GM23338 (cell line): ENCODE measurements around the gene GGA2. TPM values are rescaled to one million over a fixed set of nuclear protein-coding genes. Genes with fewer than 3 reads are reported as not detected.
"Not testable (repeated sequence)": the region's sequence is repeated elsewhere in the genome, so short reads cannot be mapped to it uniquely, and the experiment has no call there.

Source experiments
- ATAC-seq: fragments of 200-7000 bp; cut with Tn5 transposase; 3 replicates; pipeline ENCODE4 v1.9.1; 2020
- DNase-seq: peaks from one replicate; pipeline ENCODE4 v3.0.0-alpha.2; 2015; ENCODE audit warnings: low spot score
- H2AFZ ChIP-seq: fragments of 200-600 bp; sonication (generic); 2 replicates; pipeline ENCODE4 v1.8.0; 2016; ENCODE audit warnings: antibody characterized with exemption, mild to moderate bottlenecking, moderate library complexity
- H3F3A ChIP-seq: fragments of 200-600 bp; sonication (generic); replicated peaks from 2 replicates; pipeline ENCODE4 v1.8.0; 2017; ENCODE audit warnings: antibody characterized with exemption, mixed run types, low read depth
- H3K27ac ChIP-seq: fragments of 200-600 bp; sonication (generic); 2 replicates; pipeline ENCODE4 v1.6.1; 2016; ENCODE audit warnings: low read depth
- H3K27me3 ChIP-seq: fragments of 200-600 bp; sonication (generic); 2 replicates; pipeline ENCODE4 v1.8.0; 2016; ENCODE audit warnings: mild to moderate bottlenecking, mixed run types, moderate library complexity; ENCODE audit not compliant: insufficient read depth
- H3K36me3 ChIP-seq: fragments of 200-600 bp; sonication (generic); 2 replicates; pipeline ENCODE4 v1.8.0; 2016; ENCODE audit warnings: mild to moderate bottlenecking; ENCODE audit not compliant: insufficient read depth
- H3K4me1 ChIP-seq: fragments of 200-600 bp; sonication (generic); 2 replicates; pipeline ENCODE4 v1.8.0; 2016; ENCODE audit warnings: mild to moderate bottlenecking, moderate library complexity; ENCODE audit not compliant: insufficient read depth
- H3K4me2 ChIP-seq: fragments of 200-600 bp; sonication (generic); 2 replicates; pipeline ENCODE4 v1.7.1; 2017; ENCODE audit warnings: mixed run types
- H3K4me3 ChIP-seq: fragments of 200-600 bp; sonication (generic); 2 replicates; pipeline ENCODE4 v1.6.1; 2016; ENCODE audit warnings: mixed run types
- H3K79me2 ChIP-seq: fragments of 200-600 bp; sonication (generic); replicated peaks from 2 replicates; pipeline ENCODE4 v1.8.0; 2017; ENCODE audit warnings: mild to moderate bottlenecking; ENCODE audit not compliant: insufficient read depth
- H3K9me2 ChIP-seq: fragments of 200-600 bp; sonication (generic); 2 replicates; pipeline ENCODE4 v1.8.0; 2017; ENCODE audit not compliant: insufficient read depth
- H4K20me1 ChIP-seq: fragments of 200-600 bp; sonication (generic); replicated peaks from 2 replicates; pipeline ENCODE4 v1.8.0; 2017; ENCODE audit warnings: mild to moderate bottlenecking; ENCODE audit not compliant: insufficient read depth
- H3K27ac Mint-ChIP-seq: 2 replicates; pipeline ENCODE4 v1.8.0; 2020; ENCODE audit warnings: inconsistent platforms, mild to moderate bottlenecking, moderate library complexity, mixed read lengths
- H3K27me3 Mint-ChIP-seq: 3 replicates; pipeline ENCODE4 v1.8.0; 2022; ENCODE audit warnings: low read depth, mild to moderate bottlenecking, moderate library complexity, mixed read lengths, inconsistent platforms; ENCODE audit not compliant: insufficient read depth, poor library complexity
- H3K36me3 Mint-ChIP-seq: 3 replicates; pipeline ENCODE4 v1.8.0; 2021; ENCODE audit warnings: low read depth, mild to moderate bottlenecking, inconsistent platforms, moderate library complexity, mixed read lengths
- H3K4me1 Mint-ChIP-seq: 3 replicates; pipeline ENCODE4 v1.8.0; 2020; ENCODE audit warnings: mild to moderate bottlenecking, inconsistent platforms, mixed read lengths
- H3K4me3 Mint-ChIP-seq: 3 replicates; pipeline ENCODE4 v1.8.0; 2021; ENCODE audit warnings: moderate library complexity, mild to moderate bottlenecking, inconsistent platforms, mixed read lengths
- H3K9me3 Mint-ChIP-seq: 3 replicates; pipeline ENCODE4 v1.8.0; 2020; ENCODE audit warnings: moderate library complexity, mild to moderate bottlenecking, inconsistent platforms, mixed read lengths
- CREB1 ChIP-seq: fragments of 250-450 bp; sonication (Bioruptor Pico); IDR thresholded peaks from 2 replicates; pipeline ENCODE4 v1.5.0; 2020; ENCODE audit warnings: low read depth, mild to moderate bottlenecking, moderate library complexity
- CTCF ChIP-seq, 2 experiments: fragments of 200-600 bp in 1 of 2; sonication (generic) in 1 of 2; conservative IDR thresholded peaks; 2 replicates each; pipeline versions ENCODE4 v1.5.1 to v1.6.1; 2016 to 2017; ENCODE audit warnings: antibody characterized with exemption in 2 of 2, low read depth in 2 of 2, mild to moderate bottlenecking in 2 of 2, moderate library complexity in 1 of 2
- ETS1 ChIP-seq: IDR thresholded peaks from 2 replicates; pipeline ENCODE4 v1.6.1; 2016; ENCODE audit warnings: antibody characterized with exemption
- EZH2phosphoT487 ChIP-seq: fragments of 200-600 bp; sonication (generic); IDR thresholded peaks from one replicate; pipeline ENCODE4 v1.8.1; 2018; ENCODE audit warnings: antibody characterized with exemption; ENCODE audit not compliant: unreplicated experiment
- JUNB ChIP-seq: IDR thresholded peaks from one replicate; pipeline ENCODE4 v1.6.1; 2016; ENCODE audit warnings: antibody characterized with exemption; ENCODE audit not compliant: unreplicated experiment
- NANOG ChIP-seq: IDR thresholded peaks from 2 replicates; pipeline ENCODE4 v1.6.1; 2016; ENCODE audit warnings: antibody characterized with exemption, borderline replicate concordance
- POLR2AphosphoS5 ChIP-seq: IDR thresholded peaks from 2 replicates; pipeline ENCODE4 v1.6.1; 2016; ENCODE audit warnings: antibody characterized with exemption, low read depth
- REST ChIP-seq: IDR thresholded peaks from one replicate; pipeline ENCODE4 v1.6.1; 2018; ENCODE audit warnings: antibody characterized with exemption; ENCODE audit not compliant: unreplicated experiment
- ZNF114 ChIP-seq: fragments of 250-450 bp; sonication (Bioruptor Pico); IDR thresholded peaks from 2 replicates; pipeline ENCODE4 v1.5.0; 2020; ENCODE audit warnings: mild to moderate bottlenecking, moderate library complexity
- ZNF331 ChIP-seq: fragments of 250-450 bp; sonication (Bioruptor Pico); IDR thresholded peaks from 2 replicates; pipeline ENCODE4 v1.5.0; 2020; ENCODE audit warnings: low read depth, mild to moderate bottlenecking, moderate library complexity
- ZNF462 ChIP-seq: fragments of 250-450 bp; sonication (Bioruptor Pico); IDR thresholded peaks from 2 replicates; pipeline ENCODE4 v1.5.0; 2020; ENCODE audit warnings: mild to moderate bottlenecking, moderate library complexity
- polyA plus RNA-seq: library from polyadenylated mRNA; unstranded; fragments of >200 nt; fragmentation: Nextera tagmentation; extraction: Ambion mirVana; gene quantifications from 2 replicates; pipeline ENCODE4 v1.2.1, GENCODE V29; 2016
- total RNA-seq: library from RNA; depleted of rRNA; stranded (reverse); fragments of >200 nt; shearing (Covaris generic); gene quantifications from 2 replicates; pipeline ENCODE4 v1.2.3, GENCODE V29; 2014

Gene GGA2
- total and polyA plus RNA-seq, 2 experiments from 2014 or later, result 40.3 to 76.6 TPM

- peaks cover 17% of the 10 kb centered on the region for H3K36me3 Mint-ChIP-seq
- H3K27ac Mint-ChIP-seq, result no peak overlapping the region
- Histone ChIP-seq H4K20me1 (peaks cover 22% of the 10 kb centered on the region), H3K36me3 (no peaks in the 10 kb centered on the region; the same call in 1 of the 2 replicates), H3K27me3 (no peaks in the 10 kb centered on the region), H3K4me2 (no peak overlapping the region), H2AFZ (no peak overlapping the region), H3K4me3 (no peak overlapping the region), H3K27ac (no peak overlapping the region), H3K79me2 (peaks cover 31% of the 10 kb centered on the region), H3F3A (no peaks in the 10 kb centered on the region), H3K4me1 (peaks cover 10% of the 10 kb centered on the region; the same call in 1 of the 2 replicates), H3K9me2 (no peaks in the 10 kb centered on the region)
- DNase-seq, result no peak
- no peaks in the 10 kb centered on the region; the same call in 2 of the 3 replicates for H3K9me3 Mint-ChIP-seq
- no peak for TF ChIP-seq NANOG
- no peak for TF ChIP-seq JUNB
- no peak for TF ChIP-seq CTCF (conservative IDR thresholded peaks at IDR 0.05; ENCODE audit: low read depth in 2 of 2)
- TF ChIP-seq EZH2phosphoT487, result no peak
- TF ChIP-seq ZNF331 (CRISPR knock-in tag), result no peak
- TF ChIP-seq REST, result no peak
- TF ChIP-seq ETS1, result no peak
- TF ChIP-seq CREB1, result no peak
- TF ChIP-seq ZNF462, result no peak
- TF ChIP-seq ZNF114 (CRISPR knock-in tag), result no peak
- TF ChIP-seq POLR2AphosphoS5, result no peak
- no peak for ATAC-seq
- H3K4me1 Mint-ChIP-seq, result peaks cover 13% of the 10 kb centered on the region
- H3K27me3 Mint-ChIP-seq, result peaks cover 5% of the 10 kb centered on the region
- H3K4me3 Mint-ChIP-seq, result peak overlapping the region; percentile 35; the same call in 2 of the 3 replicates
Measured at GRCh38 chr16:23511731-23512130, 1.4 kb upstream of the GGA2 start.

- peaks cover 21% of the 10 kb centered on the region for H3K4me1 Mint-ChIP-seq
- H3F3A ChIP-seq, H3K9me2 ChIP-seq, H3K9me3 Mint-ChIP-seq, H2AFZ ChIP-seq, H3K27ac ChIP-seq, H3K27ac Mint-ChIP-seq, H3K36me3 ChIP-seq, ATAC-seq, DNase-seq, H3K27me3 ChIP-seq, H3K27me3 Mint-ChIP-seq: not testable (repeated sequence)
- H3K4me2 ChIP-seq, result peak overlapping the region; percentile 89
- H3K36me3 Mint-ChIP-seq, result peaks cover 19% of the 10 kb centered on the region
- peak overlapping the region; percentile 78 for H3K4me3 Mint-ChIP-seq
- H4K20me1 ChIP-seq, result peaks cover 31% of the 10 kb centered on the region
- H3K4me1 ChIP-seq, result peaks cover 15% of the 10 kb centered on the region; the same call in 1 of the 2 replicates
- peaks cover 40% of the 10 kb centered on the region for H3K79me2 ChIP-seq
- peak overlapping the region; percentile 72 for H3K4me3 ChIP-seq
Measured at GRCh38 chr16:23510915-23511270, 599 bp upstream of the GGA2 start.
